CD4-positive, alpha-beta T cell treated with Interleukin-17A for 1 hour (primary cell): Measurements from ENCODE around the gene HEPHL1.
"Not testable (repeated sequence)": the region's sequence is repeated elsewhere in the genome, so short reads cannot be mapped to it uniquely, and the experiment has no call there.

Experiments
- DNase-seq: peaks from one replicate; pipeline ENCODE4 v3.0.0-alpha.2; 2020

HEPHL1 gene

DNA sequence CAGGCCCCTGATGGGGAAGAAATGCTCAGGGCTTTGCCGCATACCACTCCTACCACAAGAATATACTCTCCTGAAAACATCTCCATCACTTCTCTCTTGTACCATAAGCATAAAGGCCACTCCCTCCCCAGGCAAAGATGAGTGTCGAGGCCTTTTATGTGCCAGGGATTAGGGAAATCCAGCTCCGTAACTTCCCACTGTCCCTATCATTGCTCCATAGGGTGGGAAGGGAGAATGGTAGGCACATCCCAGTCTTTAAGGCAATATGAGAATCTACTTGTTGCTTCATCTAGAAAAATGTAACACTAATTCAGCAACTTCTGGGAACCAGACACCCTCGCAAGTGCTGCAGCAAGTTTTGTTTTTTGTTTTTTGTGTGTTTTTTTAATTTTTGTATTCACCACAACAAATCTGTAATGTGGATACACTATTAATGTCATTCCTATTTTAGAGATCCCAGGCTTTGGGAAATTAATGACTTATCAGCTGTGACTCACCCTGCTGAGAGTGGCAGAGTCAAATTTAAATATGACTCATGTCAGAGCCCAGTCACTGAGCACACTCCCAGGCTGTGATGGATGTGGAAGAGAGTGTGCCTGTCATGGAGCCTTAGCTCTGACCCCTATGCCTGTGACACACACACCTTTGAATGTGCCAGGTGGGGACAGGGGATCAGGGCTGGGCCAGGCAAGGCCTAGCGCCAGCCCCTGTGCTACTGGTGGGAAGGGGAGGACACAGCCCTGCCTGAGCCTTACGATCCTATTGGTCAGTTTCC lies 130.9 kb downstream of the HEPHL1 start:
- no peak for DNase-seq

- DNase-seq, result no peak
Measured at GRCh38 chr11:94152678-94153065, 131.5 kb downstream of the HEPHL1 start.

- no peak for DNase-seq
Measured at GRCh38 chr11:94153320-94153719, 132.2 kb downstream of the HEPHL1 start.

- DNase-seq, result no peak
Measured at GRCh38 chr11:94154095-94154856, 133.1 kb downstream of the HEPHL1 start.

- DNase-seq, result not testable (repeated sequence)
Measured at GRCh38 chr11:94157339-94157738, 136.2 kb downstream of the HEPHL1 start.
